Thyroid gland (tissue), 4 donors: ENCODE measurements around the gene SMIM12.

Experiments
- CTCF ChIP-seq, 6 experiments: fragments of 200-600 bp in 3 of 6; fragments of 450-650 bp in 3 of 6; sonication (generic) in 3 of 6; IDR thresholded peaks; one replicate each; pipeline ENCODE4 v1.5.1; 2016 to 2019; ENCODE audit warnings: antibody characterized with exemption in 6 of 6, mild to moderate bottlenecking in 2 of 6, inconsistent platforms in 1 of 6, moderate library complexity in 1 of 6
- POLR2A ChIP-seq, 2 donors: fragments of 450-650 bp; IDR thresholded peaks; one replicate each; pipeline ENCODE4 v1.6.1; 2017; ENCODE audit warnings: antibody characterized with exemption in 2 of 2, mild to moderate bottlenecking in 2 of 2, moderate library complexity in 1 of 2

- TF ChIP-seq POLR2A (IDR thresholded peaks at IDR 0.05) = no peak
- TF ChIP-seq CTCF (IDR thresholded peaks at IDR 0.05) = no peak
These were observed 19.8 kb downstream of the SMIM12 start for GRCh38 chr1:34839526-34840305.
